NCI-H128 (cell line): Measurements from ENCODE around the gene SFTPA1.
A peak's percentile ranks its signal among the peaks of the same experiment; 100 is the strongest.
"Not testable (repeated sequence)": the region's sequence is repeated elsewhere in the genome, so short reads cannot be mapped to it uniquely, and the experiment has no call there.

Experiments
- DNase-seq: peaks from one replicate; lab custom pipeline; 2025; ENCODE audit not compliant: unreplicated experiment; lab: John Stamatoyannopoulos, UW

The SFTPA1 gene

DNA sequence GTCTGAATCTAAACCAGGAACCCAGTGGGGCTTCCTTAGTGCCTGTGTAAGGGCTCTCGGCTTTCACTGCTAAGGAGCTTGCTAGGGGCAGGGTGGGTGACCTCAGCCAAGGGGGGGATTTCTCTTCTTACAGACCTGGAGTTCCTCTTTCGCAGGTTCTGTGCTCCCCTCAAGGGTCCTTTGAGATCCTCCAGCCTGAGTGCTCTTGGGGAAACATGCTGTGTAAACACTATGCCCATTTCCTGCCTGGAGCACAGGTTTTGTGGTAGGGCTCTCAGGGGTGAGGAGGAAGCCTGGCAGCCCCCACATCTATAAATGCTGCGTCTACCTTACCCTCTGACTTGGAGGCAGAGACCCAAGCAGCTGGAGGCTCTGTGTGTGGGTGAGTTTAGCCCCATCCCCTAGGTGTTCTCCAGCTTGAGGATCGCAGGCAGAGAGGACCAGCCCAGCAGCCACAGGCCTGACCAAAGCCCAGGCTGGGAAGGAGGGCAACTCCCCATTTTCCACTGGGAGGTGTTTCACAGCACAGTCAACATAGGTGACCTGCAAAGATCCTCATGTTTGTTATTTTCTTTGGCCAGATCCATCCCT, at the start of gene SFTPA1:
Gene SFTPA1 (plus strand): TSS at position 339 of the 591 bp plus-strand sequence. CDS start 887 bp downstream, outside the sequence.
- no peak for DNase-seq

GRCh38 chr10:79561257-79561656, 49.5 kb upstream of the SFTPA1 start:
- DNase-seq = no peak

- DNase-seq = peak; percentile 15
Observed at GRCh38 chr10:79562135-79562756, 48.5 kb upstream of the SFTPA1 start.

- no peak for DNase-seq
Observed at GRCh38 chr10:79563426-79563825, 47.3 kb upstream of the SFTPA1 start.

DNA sequence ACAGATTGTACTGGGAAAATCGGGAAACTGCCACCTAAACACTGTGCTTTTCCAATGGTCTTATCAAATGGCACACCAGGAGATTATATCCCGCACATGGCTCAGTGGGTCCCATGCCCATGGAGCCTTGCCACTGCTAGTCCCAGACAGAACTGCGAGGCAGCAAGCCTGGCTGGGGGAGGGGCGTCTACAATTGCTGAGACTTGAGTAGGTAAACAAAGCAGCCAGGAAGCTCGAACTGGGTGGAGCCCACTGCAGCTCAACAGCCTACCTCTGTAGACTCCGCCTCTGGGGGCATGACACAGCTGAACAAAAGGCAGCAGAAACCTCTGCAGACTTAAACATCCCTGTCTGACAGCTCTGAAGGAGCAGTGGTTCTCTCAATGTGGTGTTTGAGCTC, 40.1 kb upstream of the SFTPA1 start:
- not testable (repeated sequence) for DNase-seq

DNA sequence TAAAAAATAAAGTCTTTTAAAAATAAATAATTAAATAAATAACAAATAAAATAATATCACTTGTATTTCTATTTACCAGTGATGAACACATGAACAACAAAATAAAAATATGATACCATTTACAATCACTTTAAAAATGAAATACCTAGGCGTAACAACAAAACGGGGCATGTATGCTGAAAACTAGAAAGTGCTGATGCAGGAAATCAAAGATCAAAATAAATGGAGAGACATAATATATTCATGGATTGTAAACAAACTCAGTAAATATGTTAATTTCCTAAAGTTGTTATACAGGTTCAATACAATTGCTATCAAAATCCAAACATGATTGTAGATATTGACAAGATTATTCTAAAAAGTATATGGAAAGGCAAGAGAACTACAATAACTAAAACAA, 31.4 kb upstream of the SFTPA1 start:
- DNase-seq = no peak

DNA sequence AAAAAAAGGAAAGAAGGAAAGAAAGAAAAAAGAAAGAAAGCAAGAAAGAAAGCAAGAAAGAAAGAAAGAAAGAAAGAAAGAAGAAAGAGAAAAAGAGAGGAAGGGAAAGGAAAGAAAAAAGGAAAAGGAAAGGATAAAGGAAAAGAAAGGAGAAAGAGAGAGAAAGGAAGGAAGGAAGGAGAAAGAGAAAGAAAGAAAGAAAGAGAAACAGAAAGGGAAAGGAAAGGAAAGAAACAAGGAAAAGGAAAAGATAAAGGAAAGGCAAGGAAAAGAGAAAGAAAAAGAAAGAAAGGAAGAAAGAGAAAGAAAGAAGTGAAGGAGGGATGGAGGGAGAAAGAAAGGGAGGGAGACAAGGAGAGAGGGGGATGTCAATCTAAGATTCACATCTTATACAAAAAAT, 29.7 kb upstream of the SFTPA1 start:
- no peak for DNase-seq

GRCh38 chr10:79582096-79582495, 28.6 kb upstream of the SFTPA1 start:
- no peak for DNase-seq

GRCh38 chr10:79582954-79583353, 27.8 kb upstream of the SFTPA1 start:
- not testable (repeated sequence) for DNase-seq

GRCh38 chr10:79583488-79584024, 27.2 kb upstream of the SFTPA1 start:
- no peak for DNase-seq

GRCh38 chr10:79585870-79586527, 24.7 kb upstream of the SFTPA1 start:
- DNase-seq = no peak

DNA sequence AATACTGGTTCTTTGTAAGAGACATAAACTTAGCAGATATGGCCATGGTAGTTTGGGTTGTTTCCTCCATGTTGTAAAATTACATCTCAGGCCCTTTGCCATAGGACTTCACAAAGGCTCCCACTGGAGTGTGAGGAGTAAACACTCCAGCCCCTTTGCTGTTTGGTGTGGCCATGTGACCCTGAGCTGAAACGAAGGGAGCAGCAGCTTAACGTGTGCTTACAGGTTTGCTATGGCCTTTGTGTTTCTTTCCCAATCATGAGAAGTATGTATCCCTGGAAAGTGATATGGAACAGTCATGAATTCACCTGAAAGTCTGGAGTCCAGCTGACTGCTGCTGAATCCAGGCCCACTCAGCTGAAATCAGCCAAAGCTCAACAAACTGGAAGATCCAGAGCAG, 23.8 kb upstream of the SFTPA1 start:
- DNase-seq = no peak

DNA sequence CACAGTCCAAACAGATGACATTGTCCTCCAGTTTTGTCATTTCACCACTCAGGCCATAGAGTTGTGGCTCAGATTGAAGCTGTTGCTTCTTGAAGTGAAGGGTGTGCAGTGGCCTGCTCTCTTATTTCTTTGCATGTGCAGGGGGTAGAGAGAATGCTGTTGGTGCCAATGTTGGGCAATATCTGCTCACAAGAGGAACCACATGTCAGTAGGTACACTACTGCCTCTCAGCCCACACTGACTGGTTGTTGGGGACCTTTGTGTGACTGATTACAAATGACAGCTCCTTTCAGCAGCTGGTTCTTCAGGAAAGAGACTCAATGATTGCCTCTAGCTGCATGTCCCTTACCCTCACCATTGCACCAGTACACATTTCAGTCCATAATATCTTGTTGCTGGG, 21.9 kb upstream of the SFTPA1 start:
- no peak for DNase-seq

- DNase-seq = no peak
Observed at GRCh38 chr10:79593377-79593776, 17.4 kb upstream of the SFTPA1 start.

GRCh38 chr10:79594565-79594964, 16.2 kb upstream of the SFTPA1 start:
- not testable (repeated sequence) for DNase-seq

GRCh38 chr10:79595510-79595909, 15.2 kb upstream of the SFTPA1 start:
- DNase-seq = no peak

DNA sequence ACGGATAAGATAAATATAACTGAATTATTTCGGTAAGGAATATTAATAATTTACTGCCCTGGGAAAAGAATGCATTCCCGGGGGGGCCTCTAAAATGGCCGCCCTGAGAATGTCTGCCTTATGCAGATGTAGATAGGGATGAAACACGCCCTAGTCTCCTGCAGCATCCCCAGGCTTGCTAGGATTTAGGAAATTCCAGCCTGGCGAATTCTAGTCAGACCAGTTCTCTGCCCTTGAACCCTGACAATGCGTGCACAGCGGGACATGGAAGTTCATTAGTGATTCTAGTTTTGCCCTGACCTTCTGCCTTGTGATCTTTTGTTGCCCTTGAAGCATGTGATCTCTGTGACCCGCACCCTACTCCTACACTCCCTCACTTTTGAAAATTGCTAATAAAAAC, 11.1 kb upstream of the SFTPA1 start:
- not testable (repeated sequence) for DNase-seq

DNA sequence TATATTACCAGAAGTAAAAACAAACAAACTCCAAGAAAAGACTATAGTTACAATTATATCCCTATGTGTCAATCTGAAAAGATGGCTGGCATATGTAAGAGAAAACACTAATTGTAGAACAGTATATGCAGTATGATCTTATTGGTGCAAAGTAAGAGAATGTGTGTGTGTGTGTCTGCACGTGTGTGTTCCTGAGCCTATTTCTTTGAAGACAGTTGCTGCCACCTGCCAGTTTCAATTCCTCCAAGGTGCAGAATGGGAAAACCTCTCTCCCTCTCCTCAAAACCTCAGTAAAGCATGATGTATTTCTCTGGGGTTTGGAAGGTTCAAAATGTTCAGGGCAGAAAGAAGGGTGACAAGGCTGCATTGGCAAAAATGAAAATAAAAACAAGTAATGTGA, 8.8 kb upstream of the SFTPA1 start:
- no peak for DNase-seq

DNA sequence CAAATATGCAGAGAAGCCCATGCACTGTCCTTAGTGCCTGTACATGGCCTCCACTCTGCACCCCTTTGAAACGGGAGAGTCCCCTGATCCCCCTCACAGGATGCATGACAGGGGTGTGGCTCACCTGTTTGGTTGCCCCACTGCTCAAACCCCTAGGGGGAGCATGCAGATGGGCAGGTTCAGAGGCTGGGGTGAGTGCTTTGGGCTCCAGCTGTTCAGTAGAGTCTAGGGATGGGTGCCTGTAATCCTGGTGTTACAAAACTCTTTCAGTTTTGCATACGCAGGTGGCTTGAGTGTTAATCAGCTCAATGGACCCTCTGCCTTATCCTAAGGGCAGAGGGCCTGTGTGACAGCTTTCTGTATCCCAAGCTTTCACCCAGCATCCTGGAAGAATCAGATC, 7.8 kb upstream of the SFTPA1 start:
- no peak for DNase-seq

DNA sequence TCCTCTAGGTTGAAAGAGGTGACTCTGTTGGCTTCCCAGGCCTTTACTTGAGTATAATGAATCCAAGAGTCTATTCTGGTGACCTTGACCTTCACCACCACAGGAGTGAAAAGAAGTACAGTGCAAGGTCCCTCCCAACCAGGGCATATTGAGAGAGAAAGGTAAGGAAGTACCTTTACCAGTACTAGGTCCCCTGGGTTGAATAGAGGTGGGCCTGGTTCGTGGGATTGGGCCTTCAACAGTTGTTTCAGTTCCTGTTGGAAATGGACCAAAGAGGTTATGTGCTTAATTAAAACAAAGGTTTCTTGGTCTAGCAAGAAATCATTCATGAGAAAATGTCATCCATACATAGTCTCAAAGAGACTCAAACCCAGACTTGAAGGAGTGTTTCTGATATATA, 6.4 kb upstream of the SFTPA1 start:
- DNase-seq = no peak

- DNase-seq = no peak
Observed at GRCh38 chr10:79605308-79605707, 5.4 kb upstream of the SFTPA1 start.
